SK-N-MC (cell line): ENCODE measurements around the gene GPC5.

Source experiments
- EZH2 ChIP-seq: fragments of 200-600 bp; sonication (generic); IDR thresholded peaks from one replicate; pipeline ENCODE4 v1.6.1; 2017; ENCODE audit warnings: antibody characterized with exemption
- FOXP2 ChIP-seq: optimal IDR thresholded peaks from 2 replicates; pipeline ENCODE3; 2011; ENCODE audit warnings: mild to moderate bottlenecking, moderate library complexity; ENCODE audit not compliant: insufficient read depth; ENCODE audit errors: extremely low read length, control extremely low read depth
- POLR2AphosphoS5 ChIP-seq: IDR thresholded peaks from 2 replicates; pipeline ENCODE4 v1.6.1; 2012; ENCODE audit warnings: mild to moderate bottlenecking, low read depth, low read length, borderline replicate concordance

GRCh38 chr13:92074658-92075057 lies 676.2 kb downstream of the GPC5 start:
- TF ChIP-seq POLR2AphosphoS5 (no peak), EZH2 (no peak), FOXP2 (no peak)
